Lower lobe of right lung (tissue), 1 donor: ENCODE results near the gene CNBD2. TPM values are rescaled to one million over a fixed set of nuclear protein-coding genes. Genes with fewer than 3 reads are reported as not detected.

ENCODE experiments used
- total RNA-seq: library from RNA; stranded (reverse); fragmentation: NEBNext Ultra II Directional; extraction: Animal tissue kit (Norgen Biotek cat#: 25700); gene quantifications from one replicate; pipeline ENCODE4 v1.2.1, GENCODE V29; 2021
- donor health status: DM: no; HTN: yes; CAD: no; lungs with severe emphysema.

Gene CNBD2
- total RNA-seq, 1 donor from 2014 or later = 4.3 TPM

Other genes starting within 250 kb of the CNBD2 start
- 299 TPM for gene RBM39, start 226.3 kb upstream of the CNBD2 start, total RNA-seq
- gene PHF20, start 196.6 kb upstream of the CNBD2 start, total RNA-seq = 47.9 TPM
- gene SCAND1, start 14.1 kb upstream of the CNBD2 start, total RNA-seq = 51.9 TPM
- gene EPB41L1, start 186.2 kb downstream of the CNBD2 start, total RNA-seq = 68.9 TPM